GM23248 (cell line): Measurements from ENCODE around the gene AGR2.

Source experiments
- EZH2 ChIP-seq: fragments of 200-600 bp; sonication (generic); IDR thresholded peaks from 2 replicates; pipeline ENCODE4 v1.6.1; 2018; ENCODE audit warnings: antibody characterized with exemption, mild to moderate bottlenecking; ENCODE audit not compliant: insufficient read depth, poor library complexity, severe bottlenecking
- EZH2phosphoT487 ChIP-seq: fragments of 200-600 bp; sonication (generic); IDR thresholded peaks from 2 replicates; pipeline ENCODE4 v1.6.1; 2018; ENCODE audit warnings: antibody characterized with exemption, moderate library complexity, mild to moderate bottlenecking, low read depth; ENCODE audit not compliant: insufficient read depth

GRCh38 chr7:16785846-16786245, 19.0 kb downstream of the AGR2 start:
- TF ChIP-seq EZH2phosphoT487, result no peak
- TF ChIP-seq EZH2, result no peak
